ENCODE data around the gene CTNND2. TPM values are rescaled to one million over a fixed set of nuclear protein-coding genes. Genes with fewer than 3 reads are reported as not detected.

Gene CTNND2
- total and polyA plus RNA-seq, 10 of the 15 experiments (the other 5 are each of a cell fraction or from before 2014, with no cell fraction given): 0.02 to 0.16 (median 0.04) TPM; not detected in 7

GRCh38 chr5:11595045-11595444 lies 309.2 kb downstream of the CTNND2 start:
- FAIRE-seq: no peak
- TF ChIP-seq RB1 (IDR thresholded peaks at IDR 0.05; ENCODE audit: borderline replicate concordance): no peak
- no peak for TF ChIP-seq TAF1 (IDR thresholded peaks at IDR 0.05; ENCODE audit: borderline replicate concordance, low read depth, low read length)
- TF ChIP-seq IKZF1 (conservative IDR thresholded peaks at IDR 0.05): no peak
- no peak for TF ChIP-seq ZSCAN29 (IDR thresholded peaks at IDR 0.05)
- TF ChIP-seq RCOR1 (conservative IDR thresholded peaks at IDR 0.05; ENCODE audit: low read depth, low read length): no peak
- TF ChIP-seq SMAD5 (IDR thresholded peaks at IDR 0.05; ENCODE audit: low read depth): no peak
- no peak for TF ChIP-seq WRNIP1 (IDR thresholded peaks at IDR 0.05; ENCODE audit: borderline replicate concordance, low read depth, low read length)
- no peak for TF ChIP-seq RELA (IDR thresholded peaks at IDR 0.05; ENCODE audit: borderline replicate concordance, partially characterized antibody)
- TF ChIP-seq ASH2L (IDR thresholded peaks at IDR 0.05; ENCODE audit: borderline replicate concordance, low read depth): no peak
- TF ChIP-seq KDM1A (IDR thresholded peaks at IDR 0.05; ENCODE audit: borderline replicate concordance): no peak
- TF ChIP-seq NRF1 (conservative IDR thresholded peaks at IDR 0.05; ENCODE audit: low read depth, low read length): no peak
- TF ChIP-seq BRCA1 (IDR thresholded peaks at IDR 0.05; ENCODE audit: low read depth, low read length): no peak
- no peak for TF ChIP-seq POU2F2 (IDR thresholded peaks at IDR 0.05; ENCODE audit: borderline replicate concordance, low read depth, low read length)
- TF ChIP-seq EED (IDR thresholded peaks at IDR 0.05; ENCODE audit: low read depth): no peak
- TF ChIP-seq SIN3A (IDR thresholded peaks at IDR 0.05; ENCODE audit: low read depth, low read length): no peak
- TF ChIP-seq EZH2 (IDR thresholded peaks at IDR 0.05; ENCODE audit: borderline replicate concordance, control insufficient read depth, low read depth, low read length): no peak
- TF ChIP-seq MTA2 (IDR thresholded peaks at IDR 0.05; ENCODE audit: low read depth): no peak
- H2AFZ ChIP-seq (ENCODE audit: control insufficient read depth, low read depth, low read length): no peak overlapping the region
- ATAC-seq: no peak
- CTCF ChIA-PET: interaction anchor here (0.6 kb wide), 1 partner anchor 30 kb away, joined by 3 read pairs; no protein-coding TSS in a partner anchor
- POLR2A ChIA-PET: no interaction called here
- H3K79me2 ChIP-seq (ENCODE audit: control insufficient read depth, insufficient read depth, low read length): no peaks in the 10 kb centered on the region
- no peaks in the 10 kb centered on the region for H3K36me3 ChIP-seq (ENCODE audit: control insufficient read depth in 2 of 2, insufficient read depth in 2 of 2, low read length in 1 of 2)
- SMC1A ChIA-PET (ENCODE audit: uncharacterized antibody, unreplicated experiment): no interaction called here
- no peak overlapping the region for H3K4me3 ChIP-seq
- H3K27ac ChIP-seq (ENCODE audit: control insufficient read depth, insufficient read depth): no peak overlapping the region
- RAD21 ChIA-PET (ENCODE audit: unreplicated experiment): no interaction called here
- WGBS (ENCODE audit: insufficient coverage, insufficient replicate concordance, low lambda C conversion rate, missing lambda C conversion rate): 15% methylated on average over 3 of the region's 3 CpGs
- H3K4me2 ChIP-seq (ENCODE audit: control insufficient read depth, insufficient read depth): no peak overlapping the region
- no peaks in the 10 kb centered on the region for H4K20me1 ChIP-seq (ENCODE audit: control insufficient read depth, insufficient read depth)
- DNase-seq (ENCODE audit: low read depth, low spot score): no peak
- no peak overlapping the region for H3K9ac ChIP-seq (ENCODE audit: control insufficient read depth, insufficient read depth, low read length)
- in situ Hi-C loops (cut with MboI): no loop called here
- no TSS peak for BruUV-seq (replicated peaks)
- H3K27me3 ChIP-seq (replicated peaks in 1 of 2; ENCODE audit: control insufficient read depth in 2 of 2, insufficient read depth in 2 of 2, low read length in 1 of 2): no peaks in the 10 kb centered on the region
- intact Hi-C loops (cut with micrococcal nuclease; ENCODE audit: unreplicated experiment): no loop called here
- H3K4me1 ChIP-seq (ENCODE audit: control insufficient read depth, insufficient read depth, low read length): no peaks in the 10 kb centered on the region
- H3K9me3 ChIP-seq (replicated peaks; ENCODE audit: control insufficient read depth, insufficient read depth, low read length): no peaks in the 10 kb centered on the region

All from GM12878 (cell line).